Measurements from ENCODE around the gene MAG.

MAG gene, protein sequence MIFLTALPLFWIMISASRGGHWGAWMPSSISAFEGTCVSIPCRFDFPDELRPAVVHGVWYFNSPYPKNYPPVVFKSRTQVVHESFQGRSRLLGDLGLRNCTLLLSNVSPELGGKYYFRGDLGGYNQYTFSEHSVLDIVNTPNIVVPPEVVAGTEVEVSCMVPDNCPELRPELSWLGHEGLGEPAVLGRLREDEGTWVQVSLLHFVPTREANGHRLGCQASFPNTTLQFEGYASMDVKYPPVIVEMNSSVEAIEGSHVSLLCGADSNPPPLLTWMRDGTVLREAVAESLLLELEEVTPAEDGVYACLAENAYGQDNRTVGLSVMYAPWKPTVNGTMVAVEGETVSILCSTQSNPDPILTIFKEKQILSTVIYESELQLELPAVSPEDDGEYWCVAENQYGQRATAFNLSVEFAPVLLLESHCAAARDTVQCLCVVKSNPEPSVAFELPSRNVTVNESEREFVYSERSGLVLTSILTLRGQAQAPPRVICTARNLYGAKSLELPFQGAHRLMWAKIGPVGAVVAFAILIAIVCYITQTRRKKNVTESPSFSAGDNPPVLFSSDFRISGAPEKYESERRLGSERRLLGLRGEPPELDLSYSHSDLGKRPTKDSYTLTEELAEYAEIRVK

DNA sequence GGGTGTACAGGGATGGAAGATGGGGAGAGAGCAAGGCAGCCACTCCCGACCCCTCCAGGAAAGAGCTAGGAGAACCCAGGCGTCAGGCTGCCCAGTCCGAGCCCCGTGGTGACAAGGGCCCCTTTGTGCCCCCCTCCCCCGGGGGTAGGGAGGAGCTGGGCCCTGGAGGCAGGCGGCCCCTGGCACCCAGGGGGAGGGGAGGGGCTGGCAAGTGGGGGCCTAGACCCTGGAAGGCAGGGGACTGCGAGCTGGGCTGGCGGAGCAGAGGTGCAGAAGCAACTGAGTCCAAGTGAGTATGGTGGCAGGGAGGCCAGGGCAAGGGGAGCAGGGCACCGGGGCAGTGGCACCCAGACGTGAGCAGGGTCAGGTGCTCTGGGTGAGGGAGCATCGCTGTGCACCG, at the start of gene MAG:
TSS of gene MAG (plus strand) at position 246 of the 400 bp plus-strand sequence. CDS start 3,248 bp downstream, outside the sequence.
- DNase-seq (ENCODE audit: low read depth, low spot score) = no peak

DNA sequence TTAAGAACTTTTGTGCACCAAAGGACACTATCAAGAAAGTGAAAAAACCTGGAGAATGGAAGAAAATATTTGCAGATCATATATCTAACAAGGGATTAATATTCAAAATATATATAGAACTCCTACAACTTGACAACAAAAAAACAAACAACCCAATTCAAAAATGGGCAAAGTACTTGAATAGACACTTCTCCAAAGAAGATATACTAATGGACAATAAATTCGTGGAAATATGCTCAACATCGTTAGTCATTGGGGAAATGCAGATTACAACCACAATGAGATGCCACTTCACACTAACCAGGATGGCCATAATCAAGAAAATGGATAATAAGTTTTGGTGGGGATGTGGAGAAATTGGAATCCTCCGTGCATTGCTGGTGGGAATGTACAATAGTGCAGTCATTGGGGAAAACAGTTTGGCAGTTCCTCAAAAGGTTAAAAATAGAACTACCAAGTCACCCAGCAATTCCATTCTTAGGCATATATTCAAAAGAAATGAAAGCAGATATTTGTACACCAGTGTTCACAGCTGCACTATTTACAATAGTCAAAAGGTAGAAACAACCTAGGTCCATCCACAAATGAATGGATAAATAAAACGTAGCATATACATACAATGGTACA, 45.4 kb upstream of the MAG start:
- no peak for DNase-seq (ENCODE audit: low read depth, low spot score)

DNA sequence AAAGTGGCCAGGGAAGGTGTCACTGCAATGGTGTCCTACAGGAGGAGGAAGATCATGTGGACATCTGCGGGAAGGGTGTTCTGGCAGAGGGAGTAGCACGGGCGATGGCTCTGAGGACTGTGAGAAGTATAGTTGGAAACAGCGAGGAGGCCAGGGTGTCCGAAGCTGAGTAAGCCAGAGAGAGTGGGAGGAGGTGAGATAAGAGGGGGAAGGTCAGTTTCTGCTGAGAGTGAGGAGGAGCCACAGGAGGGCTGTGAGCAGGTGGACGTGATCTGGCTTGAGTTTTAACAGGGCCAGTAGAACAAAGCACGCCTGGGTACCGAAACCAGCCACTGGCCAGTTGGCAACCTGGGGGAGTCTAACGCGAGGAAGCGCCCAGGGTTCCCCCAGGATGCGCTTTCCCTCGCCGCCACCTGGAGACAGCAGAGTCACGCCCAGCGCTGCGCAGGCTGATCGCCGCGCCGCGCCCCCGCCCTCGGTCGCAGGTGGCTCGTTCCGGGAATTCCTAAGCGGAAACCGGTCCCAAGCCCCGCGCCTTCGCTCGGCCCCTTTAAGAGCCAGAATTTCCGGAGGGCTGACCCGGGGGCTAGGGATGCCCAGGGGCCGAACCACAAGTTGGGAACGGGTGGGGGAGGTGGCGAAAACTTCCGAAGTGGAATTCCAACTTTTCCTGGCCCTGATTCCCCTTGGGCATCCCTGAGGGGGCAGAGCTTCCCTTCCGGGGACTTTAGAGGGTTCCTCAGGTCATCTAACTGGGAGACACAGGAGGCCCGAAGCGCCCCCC, 44.2 kb upstream of the MAG start:
- no peak for DNase-seq (ENCODE audit: low read depth, low spot score)

DNA sequence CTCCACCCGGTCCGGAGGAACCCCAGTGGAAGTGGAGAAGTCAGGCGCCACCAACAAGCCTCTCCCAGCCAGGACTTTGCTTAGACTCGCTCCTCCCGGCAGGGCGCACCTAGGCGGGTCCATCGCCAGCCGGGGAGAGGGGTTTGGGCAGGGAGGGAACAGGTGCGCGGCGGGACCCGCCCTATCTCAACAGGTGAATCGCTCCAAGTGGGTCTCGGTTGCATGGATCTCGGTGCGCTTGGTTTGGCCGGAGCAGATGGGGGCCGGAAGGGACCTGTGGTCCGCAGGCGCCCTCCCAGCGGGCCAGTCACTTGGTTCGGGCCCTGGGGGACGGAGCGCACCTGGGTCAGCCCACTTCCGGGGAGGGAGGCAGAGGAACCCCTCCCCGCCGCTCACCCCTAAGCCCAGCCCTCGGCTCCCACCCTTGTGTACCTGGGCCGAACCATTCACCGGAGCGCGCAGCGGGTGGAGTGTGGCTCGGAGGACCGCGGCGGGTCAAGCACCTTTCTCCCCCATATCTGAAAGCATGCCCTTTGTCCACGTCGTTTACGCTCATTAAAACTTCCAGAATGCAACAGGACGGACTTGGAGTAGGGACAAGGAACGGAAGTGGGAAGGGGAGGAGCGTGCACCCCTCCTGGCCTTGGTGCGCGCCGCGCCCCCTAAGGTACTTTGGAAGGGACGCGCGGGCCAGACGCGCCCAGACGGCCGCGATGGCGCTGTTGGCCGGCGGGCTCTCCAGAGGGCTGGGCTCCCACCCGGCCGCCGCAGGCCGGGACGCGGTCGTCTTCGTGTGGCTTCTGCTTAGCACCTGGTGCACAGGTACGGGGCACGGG, 43.4 kb upstream of the MAG start, which contains the start of gene LSR:
TSS of gene LSR (plus strand) at position 693 of the 836 bp plus-strand sequence. CDS start at position 714, 21 bp downstream.
- no peak for DNase-seq (ENCODE audit: low read depth, low spot score)

DNA sequence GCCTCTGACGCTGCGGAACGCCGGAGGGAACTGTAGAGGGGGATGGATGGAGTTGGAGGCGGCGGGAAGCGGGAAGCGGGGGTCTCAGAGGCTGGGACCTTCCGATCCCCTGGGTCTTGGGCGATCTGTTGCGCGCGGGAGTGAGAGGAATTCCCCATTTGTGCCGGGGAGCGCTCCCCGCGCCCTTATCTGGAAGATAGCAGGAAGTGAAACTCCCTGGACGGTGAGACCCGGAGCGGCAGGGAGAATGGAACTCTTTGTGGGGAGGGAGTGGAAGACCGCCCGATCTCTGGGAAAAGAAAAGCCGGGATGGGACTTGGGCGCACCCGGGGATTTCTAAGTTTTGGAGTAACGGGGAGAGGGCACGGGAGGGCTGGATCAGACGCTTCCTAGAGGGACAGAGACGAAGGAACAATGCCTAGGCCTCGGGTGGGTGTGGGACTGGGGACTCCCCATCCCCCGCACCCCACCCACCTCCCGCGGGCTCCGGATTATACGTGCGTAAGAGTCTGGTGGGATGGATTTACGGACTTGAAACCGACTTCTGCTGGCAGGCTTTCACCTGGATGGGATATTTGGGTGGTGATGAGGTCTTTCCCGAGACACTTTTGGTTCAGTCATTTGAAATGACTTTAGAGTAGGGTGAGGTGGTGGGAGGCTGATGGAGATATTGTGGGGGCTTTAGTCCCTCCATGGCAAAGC, 42.7 kb upstream of the MAG start:
- no peak for DNase-seq (ENCODE audit: low read depth, low spot score)

DNA sequence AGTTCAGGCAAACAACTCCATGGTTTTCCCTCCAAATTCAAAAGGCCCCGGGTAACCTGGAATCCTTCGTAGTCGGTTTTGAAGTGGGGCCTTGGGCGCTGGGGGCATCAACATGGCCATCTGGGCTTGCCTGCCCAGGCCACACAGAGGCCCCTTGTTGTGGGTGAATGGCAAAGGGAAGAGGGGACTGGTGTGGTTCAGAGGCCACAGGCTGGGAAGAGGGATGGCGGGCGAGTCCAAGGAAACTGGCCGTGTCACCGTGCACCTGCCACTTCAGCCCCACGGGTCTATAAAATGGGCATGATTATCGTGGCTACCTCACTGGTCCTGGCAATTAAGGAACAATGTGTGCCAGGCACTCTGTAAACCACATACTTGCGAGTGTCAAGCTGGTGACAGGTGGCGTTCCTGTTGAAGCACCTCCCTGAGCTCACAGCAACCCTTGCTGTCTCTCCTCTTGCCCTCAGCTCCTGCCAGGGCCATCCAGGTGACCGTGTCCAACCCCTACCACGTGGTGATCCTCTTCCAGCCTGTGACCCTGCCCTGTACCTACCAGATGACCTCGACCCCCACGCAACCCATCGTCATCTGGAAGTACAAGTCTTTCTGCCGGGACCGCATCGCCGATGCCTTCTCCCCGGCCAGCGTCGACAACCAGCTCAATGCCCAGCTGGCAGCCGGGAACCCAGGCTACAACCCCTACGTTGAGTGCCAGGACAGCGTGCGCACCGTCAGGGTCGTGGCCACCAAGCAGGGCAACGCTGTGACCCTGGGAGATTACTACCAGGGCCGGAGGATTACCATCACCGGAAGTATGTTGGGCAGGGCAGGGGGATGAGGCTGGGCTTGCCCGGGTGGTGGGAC, 41.9 kb upstream of the MAG start:
- DNase-seq (ENCODE audit: low read depth, low spot score) = no peak

DNA sequence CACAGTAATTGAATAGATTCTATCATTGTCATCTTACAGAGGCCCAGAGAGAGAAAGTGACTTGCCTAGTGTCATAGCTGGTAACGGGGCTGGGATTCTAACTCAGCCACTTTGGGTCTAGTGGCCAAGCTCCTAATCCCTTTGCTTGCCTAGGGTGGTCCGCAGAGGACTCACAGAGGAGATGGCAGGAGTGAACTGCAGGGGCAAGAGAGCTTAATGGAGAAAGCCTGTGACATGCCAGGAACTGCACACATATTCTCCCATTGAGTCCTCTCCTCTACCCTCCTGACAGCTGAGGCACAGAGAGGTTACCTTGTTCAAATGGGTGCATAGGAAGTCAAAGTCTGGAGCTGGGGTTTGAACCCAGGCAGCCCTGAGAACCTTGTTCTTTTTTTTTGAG, 40.5 kb upstream of the MAG start:
- DNase-seq (ENCODE audit: low read depth, low spot score) = no peak

DNA sequence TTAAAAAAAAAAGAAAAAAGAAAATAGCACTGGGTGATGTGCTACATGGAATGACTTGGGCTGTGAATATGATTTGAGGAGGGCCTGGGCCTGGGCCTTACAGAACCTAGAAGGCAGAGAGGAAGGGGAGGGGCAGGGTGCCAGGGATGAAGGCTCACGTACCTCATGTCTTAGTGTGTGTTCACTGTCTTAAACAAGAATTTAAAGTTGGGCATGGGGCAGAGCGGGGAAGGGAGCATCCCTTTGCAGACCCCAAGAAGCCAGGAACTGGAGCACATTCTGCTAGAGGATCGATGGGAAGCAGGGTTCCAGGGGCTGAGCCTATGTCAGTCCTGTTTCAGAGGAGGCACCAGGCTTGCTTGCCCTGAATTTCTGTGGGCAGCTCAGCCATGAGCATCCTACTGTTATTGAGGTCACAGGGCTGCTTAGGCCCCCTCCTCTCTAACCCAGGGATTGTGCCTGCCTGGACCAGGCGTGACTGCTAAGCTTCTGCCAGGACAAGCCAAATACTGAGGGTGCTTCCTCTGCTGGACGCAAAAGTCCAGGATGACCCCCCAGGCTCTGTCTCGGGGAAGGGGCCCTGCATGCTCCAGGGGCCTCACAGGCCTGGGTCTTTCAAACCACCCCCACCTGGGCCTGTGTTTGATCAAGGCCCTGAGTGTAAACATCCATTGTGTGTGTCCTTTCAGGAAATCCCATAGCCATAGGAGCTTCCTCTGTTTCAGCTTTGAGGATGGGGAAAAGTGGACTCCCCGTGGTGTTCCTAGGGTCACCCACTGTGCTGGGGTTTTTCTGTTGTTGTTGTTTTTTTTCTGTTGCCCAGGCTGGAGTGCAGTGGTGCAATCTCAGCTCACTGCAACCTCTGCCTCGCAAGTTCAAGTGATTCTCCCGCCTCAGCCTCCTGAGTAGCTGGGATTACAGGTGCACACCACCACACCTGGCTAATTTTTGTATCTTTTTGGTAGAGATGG, 38.4 kb upstream of the MAG start:
- no peak for DNase-seq (ENCODE audit: low read depth, low spot score)

DNA sequence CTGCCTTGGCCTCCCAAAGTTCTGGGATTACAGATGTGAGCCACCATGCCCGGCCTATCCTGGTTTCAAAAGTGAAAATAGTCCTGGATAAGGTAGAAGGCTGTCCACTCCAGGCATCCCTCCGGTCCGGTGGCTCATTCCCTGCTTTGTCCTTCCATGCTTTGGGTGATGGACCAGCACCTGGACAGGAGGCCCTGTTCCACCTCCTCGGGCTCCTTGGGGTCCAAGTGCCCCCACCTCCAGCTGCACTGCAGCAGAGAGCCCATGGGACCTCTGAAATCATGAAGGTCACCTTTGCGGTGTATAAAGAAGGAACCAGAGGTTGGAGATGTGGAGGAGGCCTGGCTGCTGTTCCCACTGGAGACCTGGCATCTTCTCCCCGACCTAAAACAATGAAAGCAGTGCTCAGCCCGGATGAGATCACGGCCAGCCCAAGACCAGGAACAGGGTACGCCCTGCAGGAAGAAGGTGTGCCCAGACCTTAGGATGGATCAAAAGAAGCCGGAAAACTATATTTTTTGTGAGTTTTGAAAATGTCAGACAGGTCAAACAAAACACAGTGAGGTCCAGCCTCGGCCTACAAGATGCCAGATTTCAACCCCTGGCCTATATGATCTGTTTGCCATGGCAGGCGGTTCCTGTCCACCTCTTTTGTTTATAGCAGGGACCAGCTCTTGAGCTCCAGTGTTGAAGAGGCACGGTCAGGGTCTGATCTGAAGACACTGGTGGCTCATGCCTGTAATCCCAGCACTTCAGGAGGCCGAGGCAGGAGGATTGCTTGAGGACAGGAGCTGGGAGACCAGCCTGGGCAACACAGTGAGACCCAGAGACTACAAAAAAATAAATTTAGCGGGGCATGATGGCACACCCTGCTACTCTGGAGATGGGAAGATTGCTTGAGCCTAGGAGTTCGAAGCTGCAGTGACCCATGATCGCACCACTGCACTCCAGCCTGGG, 37.3 kb upstream of the MAG start:
- DNase-seq (ENCODE audit: low read depth, low spot score) = no peak

DNA sequence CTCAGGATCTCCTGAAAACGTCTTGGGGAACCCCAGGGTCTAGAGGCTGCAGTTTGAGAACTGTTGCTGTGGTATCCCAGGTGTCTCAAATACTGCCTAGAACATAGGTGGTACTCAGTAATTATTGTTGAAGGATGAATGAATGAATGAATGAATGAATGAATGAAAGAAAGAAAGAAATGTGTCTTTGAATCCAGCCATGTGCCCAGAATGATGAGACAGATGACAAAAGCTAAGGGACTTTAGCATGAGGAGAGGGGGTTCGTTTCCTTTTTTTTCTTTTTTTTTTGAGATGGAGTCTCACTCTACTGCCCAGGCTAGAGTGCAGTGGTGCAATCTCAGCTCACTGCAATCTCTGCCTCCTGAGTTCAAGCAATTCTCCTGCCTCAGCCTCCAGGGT, 35.4 kb upstream of the MAG start:
- DNase-seq (ENCODE audit: low read depth, low spot score) = no peak

DNA sequence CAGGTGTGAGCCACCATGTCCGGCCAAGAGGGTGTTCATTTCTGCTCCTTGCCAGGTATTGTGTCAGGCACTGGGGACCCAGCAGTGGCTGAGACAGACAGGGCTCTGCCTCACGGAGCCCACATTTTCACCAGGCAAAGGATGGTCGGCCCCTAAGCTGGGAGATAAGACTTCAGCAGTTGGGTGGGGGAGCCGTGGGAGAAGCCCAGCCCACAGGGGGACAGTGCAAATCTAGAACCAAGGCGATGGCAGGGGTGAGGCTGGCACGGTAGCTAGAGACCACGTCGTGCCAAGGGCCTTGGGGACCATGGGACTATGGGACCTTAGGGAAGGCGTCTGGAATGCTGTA, 34.9 kb upstream of the MAG start:
- no peak for DNase-seq (ENCODE audit: low read depth, low spot score)

DNA sequence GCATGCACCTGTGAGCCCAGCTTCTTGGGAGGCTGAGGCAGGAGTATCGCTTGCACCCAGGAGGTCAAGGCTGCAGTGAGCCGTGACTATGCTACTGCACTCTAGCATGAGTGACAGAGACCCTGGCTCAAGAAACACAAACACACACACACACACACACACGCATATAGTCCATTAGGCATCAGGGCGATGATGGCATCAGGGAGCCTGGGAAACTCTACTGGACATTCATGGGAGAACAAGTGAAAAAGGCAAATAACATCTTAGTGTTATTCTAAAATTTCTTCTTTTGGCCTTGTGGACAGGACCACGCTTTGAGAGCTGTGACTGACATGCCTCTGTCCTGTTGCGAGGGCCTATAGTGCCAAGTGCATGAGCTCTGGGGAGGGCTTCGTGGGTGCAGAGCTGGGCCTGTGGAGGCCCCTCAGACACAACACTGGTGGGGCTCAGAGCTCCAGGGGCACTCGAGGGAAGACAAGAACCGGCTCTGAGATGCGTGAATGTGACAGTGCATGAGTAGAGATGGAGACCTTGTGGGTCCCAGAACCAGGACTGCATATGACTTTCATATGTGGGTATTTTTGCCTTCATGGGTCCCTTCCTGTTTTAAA, 31.2 kb upstream of the MAG start:
- no peak for DNase-seq (ENCODE audit: low read depth, low spot score)

DNA sequence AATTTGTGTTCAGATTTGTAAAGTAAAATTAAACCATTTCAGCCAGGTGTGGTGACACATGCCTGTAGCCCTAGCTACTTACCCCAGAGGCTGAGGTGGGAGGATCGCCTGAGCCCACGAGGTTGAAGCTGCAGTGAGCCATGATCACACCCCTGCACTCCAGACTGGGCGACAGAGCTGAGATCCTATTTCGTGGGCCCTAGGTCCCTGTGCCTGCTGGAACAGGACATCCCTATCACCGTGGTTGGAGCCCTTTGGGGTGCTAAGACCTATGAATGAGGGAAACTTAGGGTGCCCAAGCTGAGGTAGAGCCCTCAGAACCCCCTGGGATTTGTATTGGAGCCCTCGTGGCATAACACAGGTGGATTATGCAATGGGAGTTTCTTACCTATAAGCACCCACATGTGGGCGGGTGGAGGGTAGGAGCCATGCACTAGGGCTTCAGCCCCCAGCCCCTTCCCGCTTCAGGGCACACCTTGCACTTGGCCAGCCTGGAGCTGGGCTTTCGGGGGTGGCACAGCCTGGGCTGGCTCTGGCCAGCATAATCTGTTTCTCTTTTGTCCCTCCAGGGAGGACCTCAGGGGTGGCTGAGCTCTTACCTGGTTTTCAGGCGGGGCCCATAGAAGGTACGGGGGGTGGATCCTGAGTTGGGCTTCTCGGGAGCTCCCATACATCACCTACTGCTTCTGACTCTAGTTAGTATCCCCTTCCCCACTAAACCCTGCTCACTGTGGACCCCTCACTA, 30.4 kb upstream of the MAG start:
- no peak for DNase-seq (ENCODE audit: low read depth, low spot score)

DNA sequence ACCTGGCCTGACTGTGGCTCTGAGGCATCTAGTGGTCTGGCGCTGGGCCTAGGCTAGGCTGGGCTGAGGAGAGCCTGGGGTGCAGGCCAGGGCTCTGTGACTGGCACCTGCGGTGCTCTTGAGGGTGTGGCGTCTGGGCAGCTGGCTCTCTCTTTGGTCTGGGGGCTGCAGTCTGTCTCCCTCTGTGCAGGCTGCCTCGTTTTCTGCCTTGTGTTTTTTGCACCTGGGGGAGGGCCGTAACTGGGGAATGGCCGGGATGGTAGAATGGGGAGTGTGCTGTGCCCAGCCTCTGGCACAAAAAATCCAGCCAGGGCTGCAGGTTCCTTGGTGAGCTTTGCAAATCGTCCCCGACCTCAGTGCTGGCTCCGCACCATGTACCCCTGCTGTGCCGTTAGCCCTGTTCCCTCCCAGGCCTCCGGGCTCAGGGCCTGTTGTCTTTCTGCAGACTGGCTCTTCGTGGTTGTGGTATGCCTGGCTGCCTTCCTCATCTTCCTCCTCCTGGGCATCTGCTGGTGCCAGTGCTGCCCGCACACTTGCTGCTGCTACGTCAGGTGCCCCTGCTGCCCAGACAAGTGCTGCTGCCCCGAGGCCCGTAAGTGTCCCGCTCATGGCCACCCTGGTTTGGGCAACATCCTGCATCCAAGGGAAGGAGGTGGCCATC, 29.7 kb upstream of the MAG start:
- no peak for DNase-seq (ENCODE audit: low read depth, low spot score)

All from brain pericyte (primary cell).